Activated CD4-positive, alpha-beta T cell treated with anti-CD3 and anti-CD28 coated beads, Interleukin-2, amount 50 U/mL, for 48 hours (primary cell): ENCODE measurements around the gene MAOB.
"Not testable (repeated sequence)": the region's sequence is repeated elsewhere in the genome, so short reads cannot be mapped to it uniquely, and the experiment has no call there.

ENCODE experiments used
- DNase-seq, 2 experiments: peaks; one replicate each; pipeline ENCODE4 v3.0.0-alpha.2; 2020

The MAOB gene

GRCh38 chrX:43882294-43882681 is at the start of gene MAOB:
MAOB (minus strand) TSS chrX:43882450; CDS start chrX:43882299, 151 bp downstream.
- peak; percentile 2 to 20 for DNase-seq

GRCh38 chrX:43922032-43922431 is 39.8 kb upstream of the MAOB start:
- not testable (repeated sequence) for DNase-seq

GRCh38 chrX:43910772-43911171 is 28.5 kb upstream of the MAOB start:
- not testable (repeated sequence) for DNase-seq

DNA sequence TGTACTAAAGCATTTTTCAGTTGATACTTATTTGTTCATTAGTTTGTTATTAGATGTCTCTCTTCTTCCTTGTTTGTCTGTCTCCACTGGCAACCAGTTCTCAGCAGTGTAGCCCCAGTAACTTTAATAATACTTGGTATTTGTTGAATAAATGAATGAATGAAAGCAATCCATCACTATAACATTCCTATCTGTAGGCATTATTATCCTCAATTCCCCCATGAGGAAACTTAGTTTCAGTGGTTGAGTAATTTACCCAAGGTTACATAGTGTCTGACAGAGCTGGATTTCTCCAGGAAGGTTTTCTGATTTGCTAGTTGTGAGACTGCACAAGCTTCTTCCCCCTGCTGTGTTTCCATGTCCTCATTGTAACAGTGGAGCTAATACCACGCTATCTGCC is 27.8 kb upstream of the MAOB start:
- no peak for DNase-seq

GRCh38 chrX:43909141-43909540 is 26.9 kb upstream of the MAOB start:
- no peak for DNase-seq

- DNase-seq: no peak
Measured at GRCh38 chrX:43899878-43900815, 17.9 kb upstream of the MAOB start.

DNA sequence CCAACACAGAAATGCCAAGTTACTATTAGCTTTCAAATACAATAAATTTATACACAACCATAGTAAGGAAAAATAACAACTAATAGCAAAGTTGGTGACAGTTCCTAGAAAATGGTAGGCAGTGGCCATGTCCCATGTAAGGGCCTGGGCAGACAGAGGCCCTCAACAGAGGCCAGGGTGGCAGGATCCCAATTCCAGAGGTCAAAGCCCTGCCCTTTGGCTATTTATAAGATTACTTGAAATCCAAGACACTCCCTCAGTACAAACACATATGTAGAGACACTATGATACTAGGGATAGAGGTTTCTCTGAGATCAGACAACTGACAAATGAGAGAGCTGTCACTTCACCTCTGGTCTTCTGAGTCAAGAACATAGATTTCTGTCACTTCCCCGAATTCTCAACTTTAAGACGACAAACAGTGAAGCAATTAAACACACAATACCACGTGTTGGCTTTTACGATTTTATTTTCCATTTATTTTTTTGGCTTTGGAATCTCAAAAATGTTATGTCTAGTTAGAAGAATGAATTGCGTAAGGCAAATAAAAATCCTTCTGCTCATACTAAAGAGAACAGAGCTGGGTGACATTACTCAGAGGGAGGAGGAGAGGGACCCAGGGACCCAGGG is 16.3 kb upstream of the MAOB start:
- DNase-seq: no peak

DNA sequence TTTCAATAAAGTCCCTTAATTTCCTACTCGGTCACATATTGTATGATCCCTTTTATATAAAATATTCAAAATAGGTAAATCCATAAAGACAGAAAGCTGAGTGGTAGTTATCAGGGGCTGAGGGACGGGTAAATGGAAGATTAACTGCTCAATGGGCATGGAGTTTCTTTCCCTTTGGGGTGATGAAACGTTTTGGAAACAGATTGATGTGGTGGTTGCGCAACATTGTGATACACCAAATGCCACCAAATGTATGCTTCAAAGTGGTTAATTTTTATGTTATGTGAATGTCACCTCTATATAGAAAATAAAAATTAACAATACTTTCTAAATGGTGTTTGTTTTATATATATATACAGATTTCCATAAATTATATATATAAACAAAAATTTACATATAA is 15.0 kb upstream of the MAOB start:
- DNase-seq: no peak

- DNase-seq: no peak
Measured at GRCh38 chrX:43892336-43892870, 10.2 kb upstream of the MAOB start.

GRCh38 chrX:43885617-43886016 is 3.4 kb upstream of the MAOB start:
- no peak for DNase-seq

DNA sequence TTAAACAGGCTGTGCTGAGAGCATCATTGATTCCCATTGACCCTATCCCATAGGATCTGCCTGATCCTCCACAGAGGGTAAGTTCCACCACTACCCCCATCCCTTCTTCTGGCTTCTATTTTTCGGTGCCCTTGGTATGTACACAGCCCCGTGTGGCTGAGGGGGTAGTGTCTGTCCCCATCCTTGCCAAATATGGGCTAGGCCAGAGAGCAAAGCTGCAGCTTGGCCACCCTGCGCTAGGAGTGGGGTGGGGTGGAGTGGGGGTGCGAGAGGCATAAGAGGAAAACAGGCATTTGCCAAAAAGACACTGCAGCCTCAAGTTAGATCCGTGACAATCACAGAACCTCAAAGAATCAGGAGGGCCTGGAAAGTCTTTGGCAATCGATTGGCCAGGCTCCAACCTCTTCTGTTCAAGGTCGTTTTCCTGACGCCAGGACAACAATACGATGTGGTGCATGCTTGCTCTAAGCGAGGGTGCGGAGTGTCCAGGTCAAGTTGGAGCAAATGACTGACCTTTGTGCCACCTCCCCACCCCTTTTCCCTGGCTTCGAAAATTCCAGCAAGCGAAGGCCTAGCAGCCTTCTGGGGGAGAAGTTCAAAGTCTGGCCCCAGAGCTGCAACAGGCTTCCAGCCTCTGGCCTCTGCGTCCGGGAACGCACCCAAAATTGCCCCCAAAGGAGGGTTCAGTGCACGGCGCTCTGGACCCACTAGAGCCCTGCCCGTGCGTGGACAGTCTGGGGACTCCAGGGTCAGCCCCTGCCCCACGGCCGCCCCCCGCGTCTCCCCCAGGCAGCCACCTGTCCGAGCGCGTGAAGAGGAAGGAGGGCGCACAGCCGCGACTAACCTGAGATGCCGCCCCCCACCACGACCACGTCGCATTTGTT is 598 bp downstream of the MAOB start:
- DNase-seq: no peak

- no peak for DNase-seq
Measured at GRCh38 chrX:43880425-43880824, 1.8 kb downstream of the MAOB start.

DNA sequence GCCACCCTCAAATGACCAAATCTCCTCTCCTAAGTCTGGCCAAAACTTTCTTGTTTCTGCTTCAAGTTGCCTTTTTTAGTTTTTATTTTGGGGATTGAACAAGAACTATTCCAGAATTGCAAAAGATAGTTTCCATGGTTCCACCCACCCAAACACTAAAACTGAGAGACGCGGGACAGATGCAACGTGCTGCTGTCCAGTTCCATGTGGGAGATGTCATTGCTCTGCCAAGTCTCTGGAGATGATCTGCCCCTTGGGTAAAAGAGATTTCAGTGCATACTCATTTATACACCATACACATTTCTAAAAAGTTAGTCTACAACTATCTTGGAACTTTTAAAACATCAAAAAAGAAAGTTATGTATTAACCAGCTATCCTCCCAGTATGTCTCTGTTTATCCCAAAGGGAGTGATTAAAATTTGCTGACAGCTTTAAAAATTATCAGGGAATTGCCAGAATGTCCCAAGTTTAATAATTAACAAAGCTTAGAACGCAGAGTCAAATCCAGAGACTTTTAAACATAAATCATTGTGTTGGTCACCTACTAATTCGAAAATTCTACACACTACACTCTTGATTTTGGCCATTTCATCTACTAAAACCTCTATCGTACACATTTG is 3.2 kb downstream of the MAOB start:
- DNase-seq: no peak

DNA sequence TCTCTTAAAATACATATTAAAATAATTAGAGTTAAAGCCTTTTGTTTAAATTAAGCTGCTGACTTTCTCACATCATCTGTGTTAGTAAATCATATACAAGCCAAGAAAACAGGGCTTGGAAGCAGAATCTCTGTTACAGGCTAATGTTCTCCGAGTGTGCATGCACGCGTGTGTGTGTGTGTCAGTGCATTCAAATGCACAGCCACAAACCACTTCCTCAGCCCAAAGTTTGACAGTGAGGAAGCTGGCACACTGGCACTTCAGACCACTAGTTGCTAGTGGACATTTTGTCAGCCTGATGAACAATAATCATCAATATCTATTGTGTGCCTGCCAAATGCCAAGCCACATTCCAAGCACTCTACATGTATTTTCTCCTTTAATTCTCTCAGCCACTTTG is 5.6 kb downstream of the MAOB start:
- DNase-seq: no peak

GRCh38 chrX:43870758-43871419 is 11.4 kb downstream of the MAOB start:
- no peak for DNase-seq

- DNase-seq: no peak
Measured at GRCh38 chrX:43870011-43870410, 12.2 kb downstream of the MAOB start.

GRCh38 chrX:43868791-43869190 is 13.5 kb downstream of the MAOB start:
- no peak for DNase-seq

DNA sequence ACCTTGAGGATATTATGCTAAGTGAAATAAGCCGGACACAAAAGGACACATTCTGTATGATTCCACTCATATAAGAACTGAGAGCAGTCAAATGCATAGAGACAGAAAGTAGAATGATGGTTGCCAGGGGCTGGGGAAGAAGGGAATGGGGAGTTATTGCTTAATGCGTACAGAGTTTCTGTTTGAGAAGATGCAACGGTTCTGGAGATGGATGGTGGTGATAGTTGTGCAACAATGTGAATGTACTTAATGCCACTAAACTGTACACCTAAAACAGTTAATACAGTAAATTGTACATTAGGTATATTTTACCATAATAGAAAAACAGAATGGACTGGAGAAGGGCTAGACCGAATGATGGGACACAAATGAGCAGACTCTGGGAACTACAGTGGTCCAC is 15.8 kb downstream of the MAOB start:
- no peak for DNase-seq

- no peak for DNase-seq
Measured at GRCh38 chrX:43865791-43866190, 16.5 kb downstream of the MAOB start.

DNA sequence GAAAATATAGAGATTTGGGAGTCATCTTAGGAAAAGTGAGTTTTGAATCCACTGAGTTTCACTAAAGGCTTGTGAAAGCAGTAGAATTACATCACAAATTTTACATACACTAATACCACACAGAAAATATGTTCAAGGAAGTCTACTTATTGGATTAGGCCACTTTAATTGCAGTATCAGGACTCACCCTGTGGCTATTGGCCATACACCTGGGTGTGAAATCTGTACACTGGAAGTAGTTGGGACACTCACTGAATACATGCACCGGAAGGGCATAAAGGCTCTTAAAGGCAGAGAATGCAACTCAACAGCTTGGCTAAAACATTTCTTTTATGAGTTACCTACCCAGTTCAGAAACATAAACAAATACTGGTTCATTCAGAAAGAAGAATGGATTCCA is 19.8 kb downstream of the MAOB start:
- DNase-seq: no peak

DNA sequence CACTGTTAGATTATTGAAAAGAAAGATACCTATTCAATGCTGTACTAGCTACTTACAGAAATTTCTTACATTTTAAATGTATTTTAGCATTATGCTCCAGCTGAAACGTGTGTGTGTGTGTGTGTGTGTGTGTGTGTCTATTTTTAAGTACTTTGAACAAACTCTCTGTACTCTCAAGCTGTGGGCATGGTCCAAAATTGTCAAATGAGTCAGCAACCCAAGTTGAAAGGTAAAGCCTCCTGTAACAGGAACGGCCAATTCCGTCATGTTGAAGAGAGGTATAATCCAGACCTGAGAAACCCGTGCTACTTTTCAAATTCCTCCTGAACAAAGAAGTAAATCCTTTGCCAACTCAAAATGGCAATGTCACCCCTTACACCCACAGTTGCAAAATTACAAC is 20.5 kb downstream of the MAOB start:
- DNase-seq: no peak
